ENCODE results near the gene UBASH3A. TPM values are rescaled to one million over a fixed set of nuclear protein-coding genes. Genes with fewer than 3 reads are reported as not detected.
A peak's percentile ranks its signal among the peaks of the same experiment; 100 is the strongest.

UBASH3A gene
- total and polyA plus RNA-seq, 12 donors: 0.09 to 1.2 (median 0.44) TPM; not detected in 2

DNA sequence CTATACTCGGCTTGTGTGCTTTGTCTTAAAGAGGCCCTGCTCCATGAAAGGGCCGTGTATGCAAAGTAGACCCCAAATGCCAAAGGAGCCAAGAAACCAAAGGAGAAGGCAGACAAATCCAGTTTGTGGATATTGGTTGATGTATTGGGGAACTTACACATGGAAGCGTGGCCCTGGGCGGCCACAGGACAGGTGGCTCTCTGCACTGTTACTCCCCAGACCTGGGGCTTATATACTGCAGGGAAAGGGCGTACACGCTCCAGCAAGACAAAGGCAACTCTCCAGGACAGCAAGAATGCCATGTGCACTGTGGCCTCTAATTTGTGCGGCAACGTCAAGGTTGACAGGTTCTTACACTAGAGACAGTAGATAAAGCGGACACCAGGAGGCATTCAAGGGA is 67.5 kb downstream of the UBASH3A start:
- intact Hi-C loops (cut with DNase I): no loop called here
- H3K4me3 ChIP-seq: no peak overlapping the region
- DNase-seq: peak in 2 of 7 donors; percentile 5 to 28
- H3K36me3 ChIP-seq (replicated peaks in 1 of 2): no peaks in the 10 kb centered on the region
- WGBS, 4 donors: 84 to 91% (median 90%) methylated on average over 9 of the region's 9 CpGs
- TF ChIP-seq, protein P1, sequence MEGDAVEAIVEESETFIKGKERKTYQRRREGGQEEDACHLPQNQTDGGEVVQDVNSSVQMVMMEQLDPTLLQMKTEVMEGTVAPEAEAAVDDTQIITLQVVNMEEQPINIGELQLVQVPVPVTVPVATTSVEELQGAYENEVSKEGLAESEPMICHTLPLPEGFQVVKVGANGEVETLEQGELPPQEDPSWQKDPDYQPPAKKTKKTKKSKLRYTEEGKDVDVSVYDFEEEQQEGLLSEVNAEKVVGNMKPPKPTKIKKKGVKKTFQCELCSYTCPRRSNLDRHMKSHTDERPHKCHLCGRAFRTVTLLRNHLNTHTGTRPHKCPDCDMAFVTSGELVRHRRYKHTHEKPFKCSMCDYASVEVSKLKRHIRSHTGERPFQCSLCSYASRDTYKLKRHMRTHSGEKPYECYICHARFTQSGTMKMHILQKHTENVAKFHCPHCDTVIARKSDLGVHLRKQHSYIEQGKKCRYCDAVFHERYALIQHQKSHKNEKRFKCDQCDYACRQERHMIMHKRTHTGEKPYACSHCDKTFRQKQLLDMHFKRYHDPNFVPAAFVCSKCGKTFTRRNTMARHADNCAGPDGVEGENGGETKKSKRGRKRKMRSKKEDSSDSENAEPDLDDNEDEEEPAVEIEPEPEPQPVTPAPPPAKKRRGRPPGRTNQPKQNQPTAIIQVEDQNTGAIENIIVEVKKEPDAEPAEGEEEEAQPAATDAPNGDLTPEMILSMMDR (IDR thresholded peaks at IDR 0.05): no peak
- no peak for TF ChIP-seq POLR2A (IDR thresholded peaks at IDR 0.05)
- no peaks in the 10 kb centered on the region for H3K4me1 ChIP-seq (replicated peaks in 1 of 2)
- H3K9me3 ChIP-seq (replicated peaks in 1 of 3): no peaks in the 10 kb centered on the region
- no peaks in the 10 kb centered on the region for H3K27me3 ChIP-seq
- H3K27ac ChIP-seq: no peak overlapping the region

DNA sequence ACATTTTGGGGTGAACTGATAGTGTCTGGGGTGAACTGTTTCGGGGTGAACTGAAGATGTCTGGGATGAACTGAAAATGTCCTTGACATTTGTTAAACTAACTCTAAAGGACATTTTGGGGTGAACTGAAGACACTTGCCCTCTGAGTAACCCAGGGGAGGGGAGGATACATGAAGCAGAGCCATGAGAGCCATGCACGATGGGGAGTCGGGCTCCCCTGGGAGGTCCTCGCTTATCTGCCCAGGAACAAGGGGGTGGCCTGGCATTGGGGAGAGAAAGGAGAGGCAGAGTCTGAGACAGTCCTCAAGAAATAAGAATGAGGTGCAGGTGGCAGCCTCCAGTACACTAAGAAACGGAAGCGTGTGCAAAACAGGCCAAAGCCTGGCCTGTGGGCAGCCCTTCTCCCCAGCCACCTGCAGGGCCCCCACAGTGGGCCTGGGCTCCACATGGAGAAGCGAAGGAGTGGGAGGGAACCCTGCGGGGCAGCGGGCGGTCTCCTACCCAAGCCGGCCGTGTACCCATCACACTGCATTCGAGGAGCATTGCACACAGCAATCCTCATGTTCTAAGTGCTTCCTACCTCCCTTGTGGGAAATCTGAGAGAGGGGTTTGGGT is 68.1 kb downstream of the UBASH3A start:
- no peaks in the 10 kb centered on the region for H3K4me1 ChIP-seq (replicated peaks in 1 of 2)
- peak in 2 of 7 donors; percentile 8 to 30 for DNase-seq
- H3K36me3 ChIP-seq (replicated peaks in 1 of 2): no peaks in the 10 kb centered on the region
- WGBS, 4 donors: 86 to 93% (median 90%) methylated on average over 12 to 13 of the region's 13 CpGs
- no peak overlapping the region for H3K4me3 ChIP-seq
- intact Hi-C loops (cut with DNase I): no loop called here
- no peak for TF ChIP-seq POLR2A (IDR thresholded peaks at IDR 0.05)
- TF ChIP-seq, protein P1 (IDR thresholded peaks at IDR 0.05): no peak
- no peaks in the 10 kb centered on the region for H3K27me3 ChIP-seq
- H3K27ac ChIP-seq: no peak overlapping the region
- no peaks in the 10 kb centered on the region for H3K9me3 ChIP-seq (replicated peaks in 1 of 3)

DNA sequence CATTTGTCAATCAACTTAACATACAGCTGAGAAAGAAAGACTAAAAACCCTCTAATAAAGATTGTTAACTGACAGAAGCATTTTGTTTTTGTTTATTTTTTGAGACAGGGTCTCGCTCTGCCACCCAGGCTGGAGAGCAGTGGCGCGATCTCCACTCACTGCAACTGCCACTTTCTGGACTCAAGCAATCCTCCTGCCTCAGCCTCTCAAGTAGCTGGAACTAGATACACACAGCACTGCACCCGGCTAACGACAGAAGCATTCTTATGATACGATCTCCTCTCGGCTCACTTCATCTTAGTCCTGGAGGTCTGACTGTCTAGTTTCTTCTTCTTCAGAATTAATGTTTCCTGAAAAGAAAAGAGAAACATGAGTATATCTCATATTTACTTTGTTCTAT is 68.8 kb downstream of the UBASH3A start:
- H3K36me3 ChIP-seq (replicated peaks in 1 of 2): no peaks in the 10 kb centered on the region
- TF ChIP-seq, protein P1 (IDR thresholded peaks at IDR 0.05): no peak
- no peak for TF ChIP-seq POLR2A (IDR thresholded peaks at IDR 0.05)
- H3K27me3 ChIP-seq: no peaks in the 10 kb centered on the region
- 66 to 75% (median 69%) methylated on average over 7 of the region's 7 CpGs for WGBS, 4 donors
- H3K4me1 ChIP-seq (replicated peaks in 1 of 2): no peaks in the 10 kb centered on the region
- intact Hi-C loops (cut with DNase I): no loop called here
- H3K9me3 ChIP-seq (replicated peaks in 1 of 3): no peaks in the 10 kb centered on the region
- no peak overlapping the region for H3K4me3 ChIP-seq
- no peak overlapping the region for H3K27ac ChIP-seq
- DNase-seq: peak in 1 of 7 donors; percentile 25

DNA sequence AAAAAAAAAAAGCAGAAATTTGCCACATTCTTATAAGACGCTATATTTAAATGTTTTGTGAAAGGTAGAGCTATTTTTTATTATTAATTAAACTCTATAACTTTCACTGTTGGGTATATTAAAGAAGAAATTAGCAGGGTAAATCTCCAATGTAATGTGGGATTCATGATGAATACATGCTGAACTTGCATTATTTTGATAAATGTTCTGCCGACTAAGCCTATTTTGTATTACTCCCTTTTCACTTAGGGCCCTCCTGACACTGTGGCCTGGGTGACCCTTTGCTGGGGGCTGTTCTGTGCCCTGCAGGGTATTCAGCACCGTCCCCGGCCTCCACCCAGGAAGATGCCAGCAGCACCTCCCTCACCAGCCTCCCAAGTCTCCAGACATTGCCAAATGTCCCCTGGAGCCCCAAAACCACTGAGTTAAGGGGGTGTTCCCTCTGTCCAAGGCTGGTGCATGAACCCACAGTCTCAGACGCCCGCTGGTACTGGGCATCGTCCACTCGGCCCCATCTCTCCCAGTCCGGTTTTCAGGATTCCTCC is 69.9 kb downstream of the UBASH3A start:
- no peaks in the 10 kb centered on the region for H3K36me3 ChIP-seq (replicated peaks in 1 of 2)
- H3K9me3 ChIP-seq (replicated peaks in 1 of 3): no peaks in the 10 kb centered on the region
- H3K27me3 ChIP-seq: no peaks in the 10 kb centered on the region
- DNase-seq: peak in 2 of 7 donors; percentile 14 to 39
- H3K4me1 ChIP-seq (replicated peaks in 1 of 2): no peaks in the 10 kb centered on the region
- TF ChIP-seq, protein P1 (IDR thresholded peaks at IDR 0.05): no peak
- no peak for TF ChIP-seq POLR2A (IDR thresholded peaks at IDR 0.05)
- WGBS, 4 donors: 83 to 89% (median 85%) methylated on average over 9 of the region's 9 CpGs
- H3K27ac ChIP-seq: no peak overlapping the region
- intact Hi-C loops (cut with DNase I): no loop called here
- no peak overlapping the region for H3K4me3 ChIP-seq
